T-helper 22 cell (primary cell): ENCODE measurements around the gene FBXL22.

ENCODE experiments used
- DNase-seq: peaks from one replicate; pipeline ENCODE4 v3.0.0-alpha.2; 2020; ENCODE audit warnings: low read depth

The FBXL22 gene, protein sequence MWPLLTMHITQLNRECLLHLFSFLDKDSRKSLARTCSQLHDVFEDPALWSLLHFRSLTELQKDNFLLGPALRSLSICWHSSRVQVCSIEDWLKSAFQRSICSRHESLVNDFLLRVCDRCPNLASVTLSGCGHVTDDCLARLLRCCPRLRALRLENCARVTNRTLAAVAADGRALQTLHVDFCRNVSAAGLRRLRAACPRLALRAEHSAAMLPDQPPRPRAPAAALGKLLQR

DNA sequence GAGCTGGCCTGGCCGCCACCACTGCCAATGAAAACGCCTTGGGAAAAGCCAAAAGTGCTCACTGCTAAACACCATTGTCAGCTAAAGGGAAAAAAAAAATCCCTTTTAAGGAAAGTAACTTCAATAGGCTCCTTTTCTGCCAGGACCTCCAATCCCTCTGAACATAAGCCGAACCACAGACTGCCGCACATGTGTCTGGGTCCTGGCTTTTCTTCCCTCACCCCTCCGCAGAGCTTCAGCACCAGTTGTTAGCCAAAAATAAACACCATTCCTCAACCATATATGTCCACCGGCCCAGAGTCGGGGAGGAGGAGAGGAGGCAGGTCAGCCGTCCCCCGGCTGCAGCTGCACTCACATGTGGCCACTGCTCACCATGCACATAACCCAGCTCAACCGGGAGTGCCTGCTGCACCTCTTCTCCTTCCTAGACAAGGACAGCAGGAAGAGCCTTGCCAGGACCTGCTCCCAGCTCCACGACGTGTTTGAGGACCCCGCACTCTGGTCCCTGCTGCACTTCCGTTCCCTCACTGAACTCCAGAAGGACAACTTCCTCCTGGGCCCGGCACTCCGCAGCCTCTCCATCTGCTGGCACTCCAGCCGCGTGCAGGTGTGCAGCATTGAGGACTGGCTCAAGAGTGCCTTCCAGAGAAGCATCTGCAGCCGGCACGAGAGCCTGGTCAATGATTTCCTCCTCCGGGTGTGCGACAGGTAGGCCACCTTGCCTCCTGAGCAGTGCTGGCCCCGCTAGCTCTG, at the start of gene FBXL22:
Gene FBXL22 (plus strand): TSS at position 350 of the 753 bp plus-strand sequence. CDS start 6 bp downstream, at position 356.
- DNase-seq = no peak

DNA sequence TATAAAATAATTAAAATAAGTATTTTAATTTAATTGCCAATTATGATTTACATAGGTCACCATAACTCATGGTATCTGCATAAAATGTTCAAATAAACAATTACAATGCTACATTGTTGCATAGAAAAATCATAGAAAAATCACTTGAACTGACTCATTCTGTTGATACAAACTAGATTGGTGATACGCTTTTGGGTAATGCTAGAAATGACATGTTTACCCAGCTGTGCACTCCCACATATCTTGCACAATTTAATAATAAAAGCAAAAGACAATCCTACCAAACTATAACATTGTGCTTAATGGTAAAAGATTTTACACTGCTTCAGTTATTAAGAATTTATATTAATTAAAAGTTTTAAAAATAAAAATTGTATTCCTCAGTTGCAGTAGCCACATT, 45.8 kb upstream of the FBXL22 start:
- no peak for DNase-seq

DNA sequence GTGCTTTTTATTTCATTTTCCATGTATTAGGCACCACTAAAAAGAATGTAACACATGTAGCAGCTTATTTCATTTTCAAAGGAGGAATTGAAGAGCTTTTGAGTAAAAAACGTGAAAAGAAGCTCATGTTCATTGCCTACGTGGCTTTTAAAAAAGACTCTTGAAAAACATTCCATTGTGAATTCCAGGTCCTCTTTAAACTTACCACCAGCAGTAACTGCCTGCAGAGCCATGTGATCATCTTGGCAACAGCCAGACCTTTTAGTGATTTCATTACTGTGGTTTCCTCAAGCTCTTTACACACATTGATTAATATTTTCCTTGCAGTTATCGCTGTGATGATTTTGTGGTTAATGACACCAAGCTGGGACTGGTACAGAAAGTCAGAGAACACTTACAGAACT, 43.8 kb upstream of the FBXL22 start:
- DNase-seq = no peak

DNA sequence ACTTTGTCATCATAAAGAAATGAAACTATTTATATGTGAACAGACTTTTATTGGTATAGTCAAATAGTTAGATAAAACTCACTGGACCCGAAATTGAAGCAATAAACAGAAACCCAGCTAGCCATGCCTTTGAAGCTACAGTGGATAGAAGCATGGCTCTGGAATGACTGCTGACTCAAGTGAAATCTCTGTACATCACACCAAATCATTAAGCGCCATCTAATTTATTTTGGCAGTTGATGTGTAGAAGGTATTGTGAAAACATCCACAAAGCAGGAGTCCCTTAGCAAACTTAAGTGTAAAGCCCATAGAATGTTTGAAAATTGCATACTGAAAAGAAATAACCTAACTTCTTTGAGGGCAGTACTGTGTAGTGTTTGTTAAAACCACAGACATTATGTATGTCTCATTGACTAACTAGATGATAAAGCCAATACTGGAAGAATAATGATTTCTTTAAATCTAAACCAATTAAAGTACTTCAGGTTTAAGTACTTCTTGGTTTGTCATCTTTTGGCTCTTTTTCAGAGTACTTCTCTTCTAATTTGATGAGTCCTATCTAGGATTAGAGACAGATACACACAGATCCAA, 42.8 kb upstream of the FBXL22 start:
- DNase-seq = no peak

DNA sequence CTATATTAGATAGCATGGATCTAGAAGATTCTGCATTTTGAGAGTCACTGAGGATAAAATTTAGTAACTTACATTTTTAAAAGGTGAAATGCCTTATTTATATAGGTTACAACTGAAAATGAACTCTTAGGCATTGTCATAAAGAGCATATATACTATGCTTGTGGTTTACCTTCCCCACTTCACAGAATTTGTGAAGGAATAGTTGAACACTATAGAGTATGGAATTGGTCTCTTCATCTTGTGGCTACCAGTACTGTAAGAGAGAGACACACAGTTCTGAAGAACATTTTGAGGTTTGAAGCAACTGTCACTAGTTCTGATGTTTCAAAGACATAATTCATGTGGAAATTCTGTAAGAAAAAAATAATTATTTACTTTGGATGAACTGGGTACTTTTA, 41.7 kb upstream of the FBXL22 start:
- DNase-seq = no peak

DNA sequence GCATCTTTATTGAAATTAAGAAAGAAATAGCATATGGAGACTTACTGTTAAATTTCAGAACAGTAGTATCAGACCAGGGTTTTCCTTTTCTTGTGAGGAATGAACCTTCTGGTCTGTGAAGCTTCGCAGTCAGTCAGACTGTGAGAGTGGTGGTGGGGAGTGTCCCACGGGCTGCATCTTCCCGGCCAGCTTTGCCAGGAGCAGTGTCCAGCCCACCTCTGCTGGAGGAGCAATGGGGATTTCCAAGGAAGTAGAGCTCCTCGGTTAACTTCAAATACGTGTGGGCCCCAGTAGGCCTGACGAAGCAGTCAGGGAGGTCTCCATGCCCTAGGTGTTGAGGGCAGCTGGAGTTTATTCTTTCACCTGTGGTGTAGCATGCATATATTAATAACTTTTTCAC, 40.9 kb upstream of the FBXL22 start:
- DNase-seq = no peak

DNA sequence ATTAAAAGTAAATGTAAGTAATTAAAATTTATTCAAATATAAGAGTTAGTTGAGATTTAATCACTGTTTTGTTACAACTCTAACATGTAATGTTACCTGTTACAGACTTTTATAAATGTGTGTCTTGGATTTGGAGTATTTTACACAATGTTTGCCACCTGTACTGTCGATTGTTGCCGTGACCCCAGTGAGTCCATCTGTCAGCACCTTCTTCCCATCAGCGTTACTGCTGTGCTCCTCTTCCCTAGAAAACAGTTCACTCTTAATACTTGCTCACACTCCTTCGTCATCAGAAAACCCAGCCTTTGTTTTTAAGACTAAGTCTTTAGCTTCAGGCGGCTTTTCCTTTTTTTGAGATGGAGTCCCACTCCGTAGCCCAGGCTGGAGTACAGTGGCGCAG, 40.5 kb upstream of the FBXL22 start:
- DNase-seq = no peak

DNA sequence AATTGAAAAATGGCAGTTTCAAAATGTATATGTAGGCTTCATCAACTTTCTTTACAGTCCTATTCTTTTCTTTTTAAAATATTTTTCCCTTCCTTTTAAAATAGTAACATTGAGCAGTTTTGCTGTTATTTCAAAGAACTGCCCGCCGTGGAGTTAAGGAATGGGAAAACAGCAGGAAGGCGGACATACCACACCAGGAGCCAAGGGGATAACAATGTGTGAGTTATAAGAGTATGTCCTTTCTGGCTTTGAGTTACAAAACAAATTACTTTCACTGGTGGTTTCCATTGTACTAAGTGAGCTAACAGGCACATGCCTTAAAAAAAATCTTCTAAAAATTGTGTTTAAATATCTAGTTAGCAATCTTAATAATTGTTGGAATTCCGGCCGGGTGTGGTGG, 37.4 kb upstream of the FBXL22 start:
- no peak for DNase-seq

DNA sequence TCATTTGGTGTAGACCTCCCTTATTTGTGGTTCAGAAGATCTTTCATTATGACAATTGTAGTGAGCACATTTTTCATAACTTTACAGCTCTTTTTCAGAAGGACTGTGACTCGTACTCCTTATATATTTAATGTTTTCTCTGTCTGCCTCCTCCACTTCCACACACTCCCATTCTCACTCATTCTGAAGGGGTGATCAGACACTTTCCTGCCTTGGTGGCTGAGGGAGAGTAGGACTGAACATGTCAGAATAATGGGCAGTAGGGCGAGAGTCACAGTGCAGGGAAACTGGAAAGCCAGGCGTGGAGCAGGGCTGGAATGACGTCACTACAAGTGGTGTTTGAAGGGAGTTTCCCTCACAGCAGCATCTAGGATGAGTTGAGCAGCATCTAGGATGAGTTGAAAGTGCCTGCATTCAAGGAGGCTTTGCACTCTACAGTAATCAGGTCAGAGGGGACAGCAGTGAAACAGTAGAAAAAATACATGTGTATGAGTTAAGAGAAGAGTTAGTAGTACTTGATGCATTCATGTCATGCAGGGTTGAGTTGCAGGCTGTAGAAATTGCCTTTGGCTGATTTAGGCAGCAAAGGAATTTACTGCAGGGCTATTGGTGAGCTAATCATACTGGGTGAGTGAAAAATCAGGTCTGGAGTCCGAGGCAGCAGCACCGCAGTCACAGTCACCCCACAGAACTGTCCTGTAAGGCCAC, 36.3 kb upstream of the FBXL22 start:
- DNase-seq = no peak

DNA sequence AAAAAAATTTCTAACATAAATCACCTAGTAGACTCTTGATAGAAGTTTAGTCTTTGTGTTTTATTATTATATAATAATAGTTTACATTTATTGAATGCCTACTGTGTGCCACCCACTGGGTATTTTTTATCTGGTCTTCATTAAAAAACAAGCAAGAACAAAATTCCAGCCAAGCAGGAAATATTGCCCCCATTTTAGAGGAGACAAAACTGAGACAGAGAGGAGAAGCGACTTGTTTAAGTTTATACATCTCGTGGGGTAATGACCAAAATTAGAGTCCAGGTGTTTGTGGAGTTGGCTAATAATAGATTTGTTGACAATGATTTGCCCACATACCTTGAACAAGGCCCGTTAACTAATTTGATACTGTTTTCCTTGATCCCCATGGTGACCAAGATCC, 33.1 kb upstream of the FBXL22 start:
- no peak for DNase-seq

DNA sequence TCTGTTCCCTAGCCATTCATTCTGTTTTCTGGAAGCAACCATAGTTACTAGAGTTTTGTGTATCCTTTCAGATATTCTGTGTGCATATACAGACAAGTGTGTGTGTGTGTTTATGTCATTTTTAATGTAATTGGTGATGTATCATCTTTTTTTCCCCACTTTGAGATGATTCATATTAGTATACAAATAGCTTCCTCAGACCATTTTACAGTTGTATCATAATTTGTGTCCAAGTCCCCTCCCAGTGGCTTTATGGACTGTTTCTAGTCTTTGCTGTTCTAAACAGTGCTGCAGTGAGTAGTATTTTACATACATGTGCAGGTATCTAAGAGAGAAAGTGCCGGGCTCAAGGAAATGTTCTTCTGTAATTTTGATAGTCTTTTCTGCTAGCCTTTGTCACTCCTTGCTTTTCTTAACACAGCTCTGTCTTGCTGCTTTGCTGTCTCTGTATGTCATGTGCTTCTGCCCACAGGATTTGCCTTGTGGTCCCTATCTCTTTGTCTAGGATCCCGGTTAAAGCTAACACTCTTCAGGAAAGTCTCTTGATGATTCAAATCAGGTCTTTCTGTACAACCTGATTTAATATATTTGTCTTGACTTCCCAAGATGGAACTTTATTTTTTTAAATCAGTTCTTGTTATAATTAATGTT, 31.5 kb upstream of the FBXL22 start:
- no peak for DNase-seq

DNA sequence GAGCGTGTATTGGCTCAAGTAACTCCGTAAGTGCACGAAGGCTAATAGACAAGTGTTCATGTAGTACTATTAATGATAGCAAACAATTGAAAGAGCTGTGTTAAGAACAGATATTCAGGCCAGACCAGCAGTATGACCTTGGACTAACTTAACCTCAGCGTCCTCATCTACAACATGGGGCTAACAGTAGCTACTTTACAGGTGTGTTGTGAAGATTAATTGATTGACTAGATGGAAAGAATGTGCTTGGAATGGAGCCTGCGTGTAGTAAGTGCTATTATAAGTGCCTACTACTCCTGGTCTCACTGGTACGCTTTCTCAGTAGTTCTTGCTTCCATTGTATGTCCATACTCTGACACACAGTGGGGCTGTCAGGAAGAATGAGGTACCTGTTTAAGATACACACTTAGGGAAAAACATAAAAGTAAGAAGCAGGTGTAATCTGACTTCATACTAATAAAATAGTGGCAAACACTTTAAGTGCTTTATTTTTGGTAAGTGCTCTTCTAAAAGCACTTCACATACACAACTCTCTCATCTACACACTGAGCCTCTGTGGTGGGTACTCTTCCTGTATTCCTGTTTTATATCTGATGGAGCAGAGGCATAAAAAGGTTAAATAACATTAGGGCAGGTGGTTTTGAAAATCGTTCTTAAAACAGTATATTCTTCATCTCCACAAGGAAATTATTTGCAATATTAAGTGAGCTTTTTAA, 24.3 kb upstream of the FBXL22 start:
- DNase-seq = no peak

DNA sequence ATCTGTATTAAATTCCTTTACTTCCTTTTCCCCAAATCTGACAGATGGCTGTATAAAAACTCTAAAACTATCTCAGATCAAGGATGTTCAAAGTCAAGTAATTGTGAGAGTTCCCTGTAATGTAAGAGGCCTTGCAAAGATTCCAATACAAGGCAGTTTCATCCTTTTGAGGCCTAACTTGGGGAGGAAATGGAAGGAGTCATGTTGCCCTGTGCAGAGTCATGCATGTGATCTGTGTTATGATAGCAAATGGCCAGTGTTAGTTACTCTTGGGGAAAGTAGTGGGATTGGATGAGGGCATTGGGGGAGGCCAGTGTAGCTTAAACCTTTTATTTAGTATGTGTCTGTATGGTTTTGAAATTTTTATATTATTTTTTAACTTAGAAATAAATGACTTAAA, 23.7 kb upstream of the FBXL22 start:
- no peak for DNase-seq

DNA sequence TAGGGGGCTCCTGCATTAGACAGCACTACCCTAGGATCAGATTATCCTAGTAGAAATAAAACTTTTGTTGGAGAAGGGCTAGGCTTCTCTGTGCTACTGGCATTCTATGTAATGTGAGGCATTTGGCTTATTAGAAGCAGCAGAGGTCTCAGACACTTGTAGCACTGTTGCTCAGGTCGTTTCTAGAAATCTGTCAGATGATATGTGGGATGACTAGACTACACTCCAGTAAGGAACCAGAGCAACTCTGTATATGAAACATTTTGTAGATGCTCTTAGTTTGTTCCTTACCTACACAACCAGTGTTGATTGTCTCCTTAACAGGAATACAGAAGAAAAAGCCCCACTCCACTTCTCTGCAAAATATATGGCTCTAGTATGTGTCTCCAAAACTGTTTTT, 21.9 kb upstream of the FBXL22 start:
- no peak for DNase-seq

DNA sequence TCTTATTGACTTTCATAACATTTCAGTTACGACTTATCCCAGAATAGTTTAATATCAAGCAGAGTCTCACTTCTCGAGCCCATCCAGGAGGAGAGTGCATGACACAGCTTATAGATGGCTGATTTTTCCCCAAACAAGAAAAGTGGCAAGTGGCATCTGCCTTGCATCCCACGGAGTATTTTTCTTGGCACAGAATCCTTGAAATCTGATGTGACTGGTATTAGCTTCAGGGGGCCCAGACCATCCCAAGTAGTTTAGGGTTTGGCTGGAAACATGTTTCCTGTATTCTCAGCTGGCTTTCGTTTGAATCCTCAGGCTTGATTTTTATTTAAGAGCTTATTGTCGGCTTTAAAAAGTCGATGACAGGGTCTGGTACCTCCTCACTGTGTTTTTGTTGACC, 20.7 kb upstream of the FBXL22 start:
- DNase-seq = no peak

DNA sequence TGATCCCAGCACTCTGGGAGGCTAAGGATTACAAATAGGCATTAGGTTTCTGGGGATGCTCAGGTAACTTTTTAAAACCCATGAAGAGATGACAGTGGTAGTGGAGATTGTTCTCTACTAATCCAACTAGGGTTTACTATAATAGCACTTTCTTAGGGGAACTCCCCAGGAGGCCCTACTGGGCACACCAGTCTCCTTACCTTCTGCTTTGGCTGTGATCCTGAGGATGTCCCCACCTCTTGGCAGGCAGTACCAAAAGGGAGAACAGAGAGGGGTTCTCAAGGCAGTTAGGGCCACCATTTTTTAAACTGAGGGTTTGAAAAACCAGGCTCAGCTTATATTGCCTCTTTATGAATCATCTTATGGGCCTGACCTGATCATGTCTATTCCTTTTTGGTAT, 15.0 kb upstream of the FBXL22 start:
- DNase-seq = no peak

DNA sequence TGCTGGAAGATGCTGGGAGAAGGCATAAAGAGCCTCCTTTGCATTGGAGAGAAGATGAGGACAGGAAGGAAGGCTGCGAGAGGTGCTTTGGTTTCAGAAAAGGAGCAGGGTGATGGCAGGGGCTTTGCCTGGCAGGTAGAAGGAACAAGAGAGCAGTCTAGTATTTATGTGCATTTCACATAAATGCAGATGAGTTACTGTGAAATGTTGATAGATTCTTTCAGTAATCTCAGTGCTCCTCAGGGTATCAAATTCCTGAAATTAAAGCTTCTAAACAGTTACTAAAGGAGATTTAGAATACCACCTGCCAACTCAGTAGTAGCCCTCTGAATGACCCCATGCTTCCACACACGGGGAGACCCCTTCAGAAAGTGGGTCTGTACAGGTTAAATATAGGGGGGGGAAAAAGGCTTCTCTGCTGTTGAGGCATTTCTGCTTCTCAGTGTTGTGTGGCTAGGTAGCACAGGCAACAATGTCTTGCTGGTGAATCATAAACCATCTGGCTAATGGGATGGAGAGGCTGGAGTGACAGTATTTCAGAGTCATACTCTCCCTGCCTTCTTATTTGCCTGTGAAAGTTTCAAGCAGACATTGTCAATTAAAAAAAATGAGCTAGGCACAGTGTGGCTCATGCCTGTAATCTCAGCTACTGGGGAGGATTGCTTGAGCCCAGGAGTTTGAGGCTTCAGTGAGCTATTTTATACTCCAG, 14.3 kb upstream of the FBXL22 start:
- no peak for DNase-seq

DNA sequence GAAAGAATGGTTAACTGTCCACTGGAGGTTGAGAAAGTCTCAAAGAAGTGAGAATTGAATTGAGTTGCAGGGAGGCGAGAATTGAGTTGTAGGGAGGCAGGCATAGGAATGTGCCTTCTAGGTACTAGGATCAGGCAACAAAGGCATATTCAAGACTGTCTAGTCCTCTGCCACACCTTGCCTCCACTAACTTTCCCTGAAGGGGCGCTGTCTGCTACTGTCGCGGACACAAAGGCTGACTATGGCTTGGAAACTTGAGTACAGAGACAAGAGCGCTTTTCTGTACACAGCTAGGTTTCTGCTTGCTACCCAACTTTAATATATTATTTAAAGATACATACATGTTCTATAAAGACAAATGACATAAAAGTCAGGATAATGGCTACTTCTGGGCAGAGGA, 10.4 kb upstream of the FBXL22 start:
- DNase-seq = no peak

DNA sequence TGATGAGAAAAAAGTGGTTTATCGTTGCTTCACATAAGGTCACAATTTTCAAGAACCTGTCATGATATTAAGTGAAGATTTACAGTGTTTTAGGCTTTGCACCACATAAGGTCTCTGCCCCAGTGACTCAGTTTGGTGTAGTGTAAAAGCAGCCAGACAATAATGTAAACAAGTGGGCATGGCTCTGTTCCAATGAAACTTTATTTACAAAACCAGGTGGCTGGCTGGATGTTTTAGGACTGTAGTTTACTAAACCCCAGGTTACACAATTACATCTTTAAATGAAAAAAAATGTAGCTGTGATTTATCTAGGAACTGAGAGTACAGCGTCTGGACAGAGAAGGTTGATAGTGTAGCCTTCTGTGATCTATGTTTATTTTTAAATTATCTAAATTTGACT, 9.7 kb upstream of the FBXL22 start:
- no peak for DNase-seq

DNA sequence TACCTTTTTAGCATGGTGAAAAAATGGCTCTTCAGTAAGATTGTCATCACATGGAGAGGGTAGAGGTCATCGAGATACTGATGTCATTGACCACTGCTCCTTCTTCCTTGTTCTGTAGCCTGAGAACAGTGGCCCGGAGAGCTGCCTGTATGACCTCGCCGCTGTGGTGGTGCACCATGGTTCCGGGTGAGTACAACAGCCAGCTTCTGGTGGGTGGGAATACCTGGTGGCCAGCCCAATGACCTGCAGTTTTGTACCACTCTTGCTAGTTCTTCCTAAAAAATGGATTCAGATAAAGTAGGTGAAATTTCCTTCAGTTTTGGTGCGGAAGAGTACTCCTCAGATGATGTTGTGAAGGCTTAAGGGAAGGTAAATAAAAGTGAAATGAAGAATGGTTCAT, 8.4 kb upstream of the FBXL22 start:
- DNase-seq = no peak
